ENCODE measurements around the gene MON1A. TPM values are rescaled to one million over a fixed set of nuclear protein-coding genes. Genes with fewer than 3 reads are reported as not detected.
"Not testable (repeated sequence)": the region's sequence is repeated elsewhere in the genome, so short reads cannot be mapped to it uniquely, and the experiment has no call there.

Gene MON1A
- total RNA-seq, 1 donor from 2014 or later: 19.8 TPM

DNA sequence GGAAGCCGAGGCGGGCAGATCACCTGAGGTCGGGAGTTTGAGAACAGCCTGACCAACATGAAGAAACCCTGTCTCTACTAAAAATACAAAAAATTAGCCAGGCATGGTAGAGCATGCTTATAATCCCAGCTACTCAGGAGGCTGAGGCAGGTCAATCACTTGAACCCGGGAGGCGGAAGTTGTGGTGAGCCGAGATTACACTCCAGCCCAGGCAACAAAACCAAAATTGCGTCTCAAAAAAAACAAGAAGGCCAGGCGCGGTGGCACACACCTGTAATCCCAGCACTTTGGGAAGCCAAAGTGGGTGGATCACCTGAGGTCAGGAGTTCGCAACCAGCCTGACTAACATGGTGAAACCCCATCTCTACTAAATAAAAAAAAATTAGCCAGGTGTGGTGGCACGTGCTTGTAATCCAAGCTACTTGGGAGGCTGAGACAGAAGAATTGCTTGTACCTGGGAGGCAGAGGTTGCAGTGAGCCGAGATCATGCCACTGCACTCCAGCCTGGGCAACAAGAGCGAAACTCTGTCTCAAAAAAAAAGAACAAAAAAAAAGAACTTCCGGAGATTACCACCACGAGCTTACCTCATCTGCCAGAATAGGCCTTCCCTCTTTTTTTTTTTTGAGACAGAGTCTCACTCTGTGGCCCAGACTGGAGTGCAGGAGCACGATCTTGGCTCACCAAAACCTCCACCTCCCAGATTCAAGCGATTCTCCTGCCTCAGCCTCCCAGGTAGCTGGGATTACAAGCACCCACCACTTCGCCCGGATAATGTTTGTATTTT, 11.6 kb downstream of the MON1A start:
- not testable (repeated sequence) for DNase-seq (ENCODE audit: low read depth)

DNA sequence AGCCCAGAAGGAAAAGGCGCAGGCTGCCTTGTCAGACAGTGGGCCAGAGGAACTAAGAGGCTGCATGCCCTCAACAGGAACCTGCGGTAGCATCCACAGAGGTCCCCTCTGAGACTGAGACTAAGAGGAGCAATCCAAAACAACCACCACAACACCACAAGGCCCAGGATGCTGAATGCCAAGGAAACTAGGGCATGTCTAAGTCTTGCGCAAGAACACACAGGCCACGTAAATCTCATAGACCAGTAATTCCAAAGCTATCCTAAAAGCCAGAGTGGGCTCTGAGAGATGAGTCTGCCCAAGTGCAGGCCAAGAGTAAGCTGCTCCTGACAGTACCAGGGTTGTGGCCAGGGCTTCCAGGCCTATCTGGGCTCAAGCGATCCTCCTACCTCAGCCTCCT, 12.9 kb downstream of the MON1A start:
- DNase-seq (ENCODE audit: low read depth): no peak

- DNase-seq (ENCODE audit: low read depth): no peak
These were observed 14.7 kb downstream of the MON1A start for GRCh38 chr3:49914906-49915305.

DNA sequence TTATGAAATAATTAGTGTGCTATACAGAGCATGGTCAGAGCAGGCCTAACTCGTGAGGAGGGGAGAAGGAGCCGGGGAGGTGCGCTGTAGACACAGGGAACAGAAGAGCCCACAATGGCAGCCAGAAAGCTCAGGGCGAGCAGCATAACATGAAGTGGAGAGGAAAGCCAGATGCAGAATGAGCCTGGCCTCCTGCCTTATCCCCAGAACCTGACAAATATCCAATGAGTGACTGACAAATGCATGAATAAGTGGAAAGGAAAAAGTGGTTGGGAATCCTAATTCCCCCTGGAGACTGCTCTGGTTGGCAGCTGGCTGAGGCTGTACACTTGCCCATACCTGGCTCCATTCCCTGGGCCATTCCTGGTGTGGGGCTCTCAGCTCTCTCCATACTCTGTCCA, 16.7 kb downstream of the MON1A start:
- no peak for DNase-seq (ENCODE audit: low read depth)

- DNase-seq (ENCODE audit: low read depth): no peak
These were observed 18.0 kb downstream of the MON1A start for GRCh38 chr3:49911611-49912010.

- DNase-seq (ENCODE audit: low read depth): no peak
These were observed 18.5 kb downstream of the MON1A start for GRCh38 chr3:49911124-49911420.

GRCh38 chr3:49910409-49911123, 19.0 kb downstream of the MON1A start:
- no peak for DNase-seq (ENCODE audit: low read depth)

DNA sequence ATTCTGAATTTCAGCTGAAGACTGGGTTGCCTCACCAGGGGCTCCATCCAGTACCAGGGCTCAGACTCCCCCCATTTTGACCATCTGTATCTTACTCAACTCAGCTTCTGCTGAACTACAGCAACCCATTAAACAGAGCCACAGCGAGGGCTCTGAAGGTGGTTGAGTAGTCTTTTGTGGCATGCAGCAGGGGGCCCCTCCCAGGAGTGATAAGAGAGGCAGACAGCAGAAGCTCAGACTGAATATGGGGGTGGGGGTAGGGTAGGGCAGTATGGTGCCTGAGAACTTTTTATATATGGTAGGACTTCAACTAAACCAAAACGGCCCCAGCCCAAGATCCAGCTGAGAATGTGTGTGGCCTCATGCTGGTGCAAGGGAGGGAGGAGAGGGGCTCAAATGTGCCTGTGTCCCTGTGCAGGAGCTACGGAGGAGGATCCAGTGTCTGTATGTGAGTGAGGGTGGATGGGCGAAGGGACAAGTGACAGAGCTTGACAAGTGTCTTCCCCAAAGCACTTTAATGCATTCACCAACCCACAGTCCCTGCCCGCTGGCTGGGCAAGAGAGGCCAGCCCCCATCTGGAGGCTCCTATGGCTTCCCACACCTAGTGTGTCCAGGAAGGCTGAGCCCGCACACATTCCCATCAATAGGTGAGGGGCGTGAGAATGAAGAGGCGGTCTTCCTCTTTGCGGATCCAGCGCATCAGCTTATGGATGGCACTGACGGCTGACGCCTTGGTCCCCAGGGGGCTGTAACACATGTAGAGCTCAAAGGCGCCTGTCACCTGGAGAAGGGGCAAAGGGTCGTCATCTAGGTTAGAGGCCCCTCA, 21.0 kb downstream of the MON1A start:
- DNase-seq (ENCODE audit: low read depth): no peak

DNA sequence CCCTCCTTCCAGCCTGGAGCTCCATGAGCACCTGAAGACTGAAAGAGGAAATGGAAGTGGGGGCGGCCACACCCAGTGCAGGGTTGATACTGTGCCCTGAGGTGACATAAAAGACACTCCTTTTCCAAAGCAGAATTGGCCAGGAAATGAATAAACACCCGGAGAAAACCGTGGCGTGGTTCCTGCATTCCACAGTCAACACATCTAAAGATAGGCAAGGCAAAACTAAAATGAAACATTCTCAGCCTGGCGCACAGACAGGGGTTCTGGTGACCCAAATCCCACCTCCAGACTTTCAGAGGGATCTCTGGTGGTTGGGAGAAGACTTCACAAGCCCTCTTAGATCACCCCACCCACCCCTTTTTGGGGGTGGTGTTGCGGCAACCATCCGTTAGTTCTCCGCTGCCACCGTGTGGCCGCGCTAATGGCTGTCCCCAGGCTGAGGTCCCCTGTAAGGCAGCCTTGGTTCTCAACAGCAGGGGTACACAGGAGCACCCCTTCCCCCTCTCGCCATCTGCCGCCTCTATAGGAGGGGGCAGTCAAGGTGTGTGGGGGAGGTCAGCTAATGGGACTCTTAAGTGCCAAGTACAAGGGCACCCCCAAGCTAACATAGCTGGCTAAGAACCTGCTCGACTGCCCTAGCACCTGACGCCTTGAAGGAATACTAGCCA, 23.4 kb downstream of the MON1A start:
- peak; percentile 56 for DNase-seq (ENCODE audit: low read depth)

DNA sequence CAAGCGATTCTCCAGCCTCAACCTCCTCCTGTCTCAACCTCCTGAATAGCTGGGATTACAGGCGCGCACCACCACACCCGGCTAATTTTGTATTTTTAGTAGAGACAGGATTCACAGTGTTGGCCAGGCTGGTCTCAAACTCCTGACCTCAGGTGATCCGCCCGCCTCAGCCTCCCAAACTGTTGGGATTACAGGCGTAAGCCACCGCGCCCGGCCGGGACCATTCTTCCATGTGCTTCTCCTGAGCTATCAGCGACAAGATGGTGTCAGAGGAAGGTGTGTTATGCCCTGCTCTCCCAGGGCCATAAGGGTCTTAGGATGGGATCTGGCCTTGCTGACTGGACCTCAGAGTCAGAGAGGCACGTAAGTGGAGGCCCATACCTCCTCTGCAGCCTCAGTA, 25.2 kb downstream of the MON1A start:
- DNase-seq (ENCODE audit: low read depth): not testable (repeated sequence)

- DNase-seq (ENCODE audit: low read depth): no peak
These were observed 25.9 kb downstream of the MON1A start, which contains the start of gene MST1R for GRCh38 chr3:49903451-49904424. TSS of gene MST1R (minus strand) at chr3:49903873. CDS start at chr3:49903609, 264 bp downstream.

DNA sequence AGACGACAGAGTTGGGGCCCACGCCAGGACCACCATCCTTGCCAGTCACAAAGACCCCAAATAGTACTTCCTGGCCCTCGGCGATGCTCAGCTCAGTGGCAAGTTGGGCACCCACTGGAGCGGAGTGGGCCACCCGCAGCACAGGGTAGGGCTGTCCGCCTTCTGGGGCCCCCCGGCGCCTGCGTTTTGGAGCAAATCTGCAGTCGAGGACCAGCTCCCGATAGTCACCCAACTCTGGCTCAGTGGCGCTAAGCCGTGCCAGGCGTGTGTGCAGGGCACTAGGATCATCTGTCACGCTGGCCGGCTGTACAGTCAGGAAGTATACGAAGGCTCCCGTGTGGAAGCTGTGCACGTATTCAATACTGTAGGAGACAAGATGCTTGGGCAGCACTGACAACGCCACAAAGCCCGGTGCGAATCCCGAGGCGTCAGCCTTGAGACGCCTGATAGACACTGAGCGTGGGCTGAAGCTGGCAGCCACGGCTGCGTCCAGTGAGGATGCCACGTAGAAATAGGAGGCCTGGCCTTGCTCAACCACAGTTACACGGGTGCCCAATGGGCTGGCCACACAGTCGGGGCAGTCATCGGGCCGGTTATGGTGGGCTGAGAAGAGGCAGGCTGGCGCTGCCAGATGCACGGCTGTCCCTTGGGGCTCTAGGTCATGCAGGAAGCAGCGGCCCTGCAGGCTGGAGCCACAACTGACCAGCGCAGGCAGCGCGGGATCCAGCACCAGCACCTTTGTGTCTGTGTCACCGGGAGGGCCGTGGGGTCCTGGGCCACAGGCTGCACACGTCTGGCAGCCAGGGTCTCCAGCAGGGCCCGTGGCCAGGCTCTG, 26.9 kb downstream of the MON1A start:
- no peak for DNase-seq (ENCODE audit: low read depth)

GRCh38 chr3:49901366-49902339, 28.0 kb downstream of the MON1A start:
- no peak for DNase-seq (ENCODE audit: low read depth)

- peak; percentile 83 for DNase-seq (ENCODE audit: low read depth)
These were observed 29.0 kb downstream of the MON1A start for GRCh38 chr3:49900491-49901153.

- no peak for DNase-seq (ENCODE audit: low read depth)
These were observed 29.8 kb downstream of the MON1A start for GRCh38 chr3:49899815-49900214.

- no peak for DNase-seq (ENCODE audit: low read depth)
These were observed 30.6 kb downstream of the MON1A start for GRCh38 chr3:49898991-49899390.

DNA sequence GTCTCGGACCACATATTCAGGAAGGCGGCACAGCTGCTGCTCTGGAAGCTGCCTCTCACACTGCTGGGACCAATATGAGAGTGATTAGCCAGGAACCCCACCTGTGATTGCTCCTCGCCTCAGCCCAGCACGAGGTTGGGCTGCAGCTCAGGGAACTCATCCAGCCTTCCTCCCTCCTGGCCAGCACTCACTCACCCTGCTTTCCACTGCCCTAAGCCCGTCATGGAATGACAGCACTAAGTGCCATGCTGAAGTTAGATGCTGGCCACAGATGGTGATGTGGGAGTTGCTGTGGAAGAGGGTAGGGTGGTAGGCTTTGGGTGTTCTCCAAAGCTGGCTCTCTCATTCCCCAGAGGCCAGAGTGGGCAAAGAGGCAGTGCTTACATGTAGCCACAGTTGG, 33.3 kb downstream of the MON1A start:
- no peak for DNase-seq (ENCODE audit: low read depth)
